ENCODE results near the gene KLHL15. TPM values are rescaled to one million over a fixed set of nuclear protein-coding genes. Genes with fewer than 3 reads are reported as not detected.

The KLHL15 gene
- total and polyA plus RNA-seq, 2 of the 13 experiments (the other 11 are each of a cell fraction or from before 2014, with no cell fraction given), result 2.8 to 5.5 TPM

DNA sequence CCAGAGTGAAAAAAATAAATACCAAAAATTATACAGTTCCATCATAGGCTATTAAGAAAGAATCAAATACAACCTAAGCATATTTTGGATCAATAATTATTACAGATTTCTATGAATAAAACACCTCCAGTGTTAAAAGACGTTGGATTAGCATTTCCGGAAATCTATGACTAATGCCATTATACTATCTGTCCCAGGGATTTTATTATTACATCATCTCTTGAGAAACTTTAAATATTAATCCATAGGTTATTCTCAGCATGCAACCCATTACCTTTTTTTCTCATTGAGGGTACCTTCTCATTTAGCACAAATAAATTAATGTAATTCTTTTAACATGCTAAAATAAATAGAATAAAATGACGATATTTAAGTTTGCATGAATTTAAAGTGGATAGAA lies 74.6 kb downstream of the KLHL15 start (continued):
- TF ChIP-seq, protein P1, sequence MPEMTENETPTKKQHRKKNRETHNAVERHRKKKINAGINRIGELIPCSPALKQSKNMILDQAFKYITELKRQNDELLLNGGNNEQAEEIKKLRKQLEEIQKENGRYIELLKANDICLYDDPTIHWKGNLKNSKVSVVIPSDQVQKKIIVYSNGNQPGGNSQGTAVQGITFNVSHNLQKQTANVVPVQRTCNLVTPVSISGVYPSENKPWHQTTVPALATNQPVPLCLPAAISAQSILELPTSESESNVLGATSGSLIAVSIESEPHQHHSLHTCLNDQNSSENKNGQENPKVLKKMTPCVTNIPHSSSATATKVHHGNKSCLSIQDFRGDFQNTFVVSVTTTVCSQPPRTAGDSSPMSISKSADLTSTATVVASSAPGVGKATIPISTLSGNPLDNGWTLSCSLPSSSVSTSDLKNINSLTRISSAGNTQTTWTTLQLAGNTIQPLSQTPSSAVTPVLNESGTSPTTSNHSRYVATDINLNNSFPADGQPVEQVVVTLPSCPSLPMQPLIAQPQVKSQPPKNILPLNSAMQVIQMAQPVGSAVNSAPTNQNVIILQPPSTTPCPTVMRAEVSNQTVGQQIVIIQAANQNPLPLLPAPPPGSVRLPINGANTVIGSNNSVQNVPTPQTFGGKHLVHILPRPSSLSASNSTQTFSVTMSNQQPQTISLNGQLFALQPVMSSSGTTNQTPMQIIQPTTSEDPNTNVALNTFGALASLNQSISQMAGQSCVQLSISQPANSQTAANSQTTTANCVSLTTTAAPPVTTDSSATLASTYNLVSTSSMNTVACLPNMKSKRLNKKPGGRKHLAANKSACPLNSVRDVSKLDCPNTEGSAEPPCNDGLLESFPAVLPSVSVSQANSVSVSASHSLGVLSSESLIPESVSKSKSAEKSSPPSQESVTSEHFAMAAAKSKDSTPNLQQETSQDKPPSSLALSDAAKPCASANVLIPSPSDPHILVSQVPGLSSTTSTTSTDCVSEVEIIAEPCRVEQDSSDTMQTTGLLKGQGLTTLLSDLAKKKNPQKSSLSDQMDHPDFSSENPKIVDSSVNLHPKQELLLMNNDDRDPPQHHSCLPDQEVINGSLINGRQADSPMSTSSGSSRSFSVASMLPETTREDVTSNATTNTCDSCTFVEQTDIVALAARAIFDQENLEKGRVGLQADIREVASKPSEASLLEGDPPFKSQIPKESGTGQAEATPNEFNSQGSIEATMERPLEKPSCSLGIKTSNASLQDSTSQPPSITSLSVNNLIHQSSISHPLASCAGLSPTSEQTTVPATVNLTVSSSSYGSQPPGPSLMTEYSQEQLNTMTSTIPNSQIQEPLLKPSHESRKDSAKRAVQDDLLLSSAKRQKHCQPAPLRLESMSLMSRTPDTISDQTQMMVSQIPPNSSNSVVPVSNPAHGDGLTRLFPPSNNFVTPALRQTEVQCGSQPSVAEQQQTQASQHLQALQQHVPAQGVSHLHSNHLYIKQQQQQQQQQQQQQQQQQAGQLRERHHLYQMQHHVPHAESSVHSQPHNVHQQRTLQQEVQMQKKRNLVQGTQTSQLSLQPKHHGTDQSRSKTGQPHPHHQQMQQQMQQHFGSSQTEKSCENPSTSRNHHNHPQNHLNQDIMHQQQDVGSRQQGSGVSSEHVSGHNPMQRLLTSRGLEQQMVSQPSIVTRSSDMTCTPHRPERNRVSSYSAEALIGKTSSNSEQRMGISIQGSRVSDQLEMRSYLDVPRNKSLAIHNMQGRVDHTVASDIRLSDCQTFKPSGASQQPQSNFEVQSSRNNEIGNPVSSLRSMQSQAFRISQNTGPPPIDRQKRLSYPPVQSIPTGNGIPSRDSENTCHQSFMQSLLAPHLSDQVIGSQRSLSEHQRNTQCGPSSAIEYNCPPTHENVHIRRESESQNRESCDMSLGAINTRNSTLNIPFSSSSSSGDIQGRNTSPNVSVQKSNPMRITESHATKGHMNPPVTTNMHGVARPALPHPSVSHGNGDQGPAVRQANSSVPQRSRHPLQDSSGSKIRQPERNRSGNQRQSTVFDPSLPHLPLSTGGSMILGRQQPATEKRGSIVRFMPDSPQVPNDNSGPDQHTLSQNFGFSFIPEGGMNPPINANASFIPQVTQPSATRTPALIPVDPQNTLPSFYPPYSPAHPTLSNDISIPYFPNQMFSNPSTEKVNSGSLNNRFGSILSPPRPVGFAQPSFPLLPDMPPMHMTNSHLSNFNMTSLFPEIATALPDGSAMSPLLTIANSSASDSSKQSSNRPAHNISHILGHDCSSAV (CRISPR knock-in tag; IDR thresholded peaks at IDR 0.05; ENCODE audit: borderline replicate concordance), result no peak
- TF ChIP-seq ZNF557 (CRISPR knock-in tag; IDR thresholded peaks at IDR 0.05), result no peak
- no peak for TF ChIP-seq GRHL1 (CRISPR knock-in tag; conservative IDR thresholded peaks at IDR 0.05)

All from HepG2 (cell line).